Lung microvascular endothelial cell (primary cell): ENCODE measurements around the gene ZNF492. TPM values are rescaled to one million over a fixed set of nuclear protein-coding genes. Genes with fewer than 3 reads are reported as not detected.

Source experiments
- DNase-seq, 2 donors: peaks; one replicate each; pipeline versions ENCODE4 v3.0.0 to v3.0.0-alpha.2; 2010; ENCODE audit warnings: low read depth in 2 of 2
- total RNA-seq: library from RNA; depleted of rRNA; stranded (reverse); fragments of >200 nt; gene quantifications from 2 replicates; pipeline ENCODE4 v1.2.1, GENCODE V29; 2014

ZNF492 gene
- total RNA-seq = 0.22 and 0.60 TPM in 2 replicates

DNA sequence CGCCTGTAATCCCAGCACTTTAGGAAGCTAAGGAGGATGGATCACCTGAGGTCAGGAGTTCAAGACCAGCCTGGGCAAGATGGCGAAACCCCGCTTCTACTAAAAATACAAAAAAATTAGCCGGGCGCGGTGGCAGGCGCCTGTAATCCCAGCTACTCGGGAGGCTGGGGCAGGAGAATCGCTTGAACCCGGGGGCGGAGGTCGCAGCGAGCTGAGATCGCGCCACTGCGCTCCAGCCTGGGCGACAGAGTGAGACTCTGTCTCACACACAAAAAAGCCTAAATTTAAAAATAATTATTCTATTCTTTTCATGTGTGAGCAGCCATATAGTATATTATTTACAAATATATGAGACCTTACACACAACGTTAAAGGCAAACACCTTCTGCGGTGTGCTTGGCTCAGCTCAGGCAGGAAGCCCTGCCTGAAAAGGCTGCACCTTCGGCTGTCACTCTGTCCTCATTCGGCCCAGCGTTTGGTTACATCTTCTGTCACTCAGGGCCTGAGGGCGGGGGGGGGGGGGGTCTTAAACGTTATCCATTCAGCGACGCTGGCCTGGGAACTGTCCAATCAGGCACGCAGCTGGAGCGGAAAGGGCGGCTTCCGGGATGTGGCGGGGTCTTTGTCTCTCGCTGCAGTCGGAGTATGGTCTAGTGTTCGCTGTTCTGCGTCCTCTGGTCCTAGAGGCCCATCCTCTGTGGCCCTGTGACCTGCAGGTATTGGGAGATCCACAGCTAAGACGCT lies at the start of gene ZNF492:
TSS of gene ZNF492 (plus strand) at position 619 of the 744 bp plus-strand sequence. CDS start 19,076 bp downstream, outside the sequence.
- peak; percentile 44 to 60 for DNase-seq

DNA sequence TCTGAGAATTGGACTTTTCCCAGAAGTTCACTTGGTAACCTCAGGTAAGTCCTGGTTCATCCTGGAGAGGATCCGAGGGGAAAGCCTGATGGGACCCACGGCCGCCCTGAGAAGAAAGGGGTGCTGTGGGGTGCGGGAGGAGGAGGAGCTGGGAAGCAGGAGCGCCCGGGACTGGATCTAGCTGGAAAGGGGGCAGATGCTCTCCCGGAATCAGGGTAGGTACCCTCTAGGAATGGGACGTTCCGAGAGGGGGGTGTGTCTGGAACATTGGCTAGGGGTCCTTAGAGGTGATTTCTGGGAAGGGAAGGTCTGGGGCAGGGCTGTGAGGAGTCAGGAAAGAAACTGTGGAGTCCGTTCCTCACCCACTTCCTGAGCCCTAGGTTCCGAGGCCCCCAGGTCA lies 38.7 kb upstream of the ZNF492 start:
- no peak for DNase-seq

- DNase-seq = no peak
These were observed 38.2 kb upstream of the ZNF492 start for GRCh38 chr19:22595918-22596341.

DNA sequence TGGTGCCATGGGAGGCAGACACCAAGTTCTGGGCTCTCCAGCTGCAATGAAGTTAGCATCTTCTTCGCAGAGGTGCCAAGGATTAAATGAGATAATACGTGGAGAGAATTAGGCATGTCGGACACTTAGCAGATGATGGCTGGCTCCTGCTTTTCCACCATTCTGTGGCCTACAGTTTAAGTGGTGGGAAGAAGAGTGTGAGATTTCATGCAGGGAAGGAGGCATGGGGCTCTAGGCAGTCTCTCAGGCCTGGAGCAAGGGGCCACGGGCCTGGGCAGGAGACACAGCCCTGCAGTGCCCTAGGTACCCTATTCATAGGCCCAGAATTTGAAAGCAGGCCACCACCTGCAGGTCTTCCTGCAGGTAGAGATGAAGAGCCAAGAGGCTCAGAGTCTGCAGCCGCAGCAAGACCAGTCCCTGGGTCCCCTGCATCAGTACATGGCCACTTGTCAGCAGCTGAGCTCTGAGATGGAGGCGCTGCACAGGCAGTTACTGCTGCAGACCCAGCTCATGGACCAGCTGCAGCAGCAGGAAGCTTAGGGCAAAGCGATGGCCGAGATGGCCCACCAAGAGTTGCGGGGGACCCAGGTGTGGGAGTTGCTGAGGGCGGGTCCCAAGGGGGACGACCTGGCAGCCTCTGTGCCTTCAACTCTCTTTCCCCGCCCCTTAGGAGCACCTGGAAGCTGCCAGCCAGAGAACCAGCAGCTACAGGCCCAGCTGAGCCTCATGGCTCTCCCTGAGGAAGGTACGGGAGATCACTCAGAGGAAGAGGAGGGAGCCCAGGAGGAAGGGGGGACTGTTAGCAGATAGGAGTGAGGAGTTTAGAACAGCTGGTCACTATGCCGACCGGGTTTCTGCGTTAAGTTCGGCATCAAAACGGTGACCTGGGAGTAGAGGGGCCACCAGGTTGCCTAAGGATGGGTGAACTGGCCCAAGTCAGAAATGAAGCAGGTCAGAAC lies 33.2 kb upstream of the ZNF492 start:
- DNase-seq = no peak

DNA sequence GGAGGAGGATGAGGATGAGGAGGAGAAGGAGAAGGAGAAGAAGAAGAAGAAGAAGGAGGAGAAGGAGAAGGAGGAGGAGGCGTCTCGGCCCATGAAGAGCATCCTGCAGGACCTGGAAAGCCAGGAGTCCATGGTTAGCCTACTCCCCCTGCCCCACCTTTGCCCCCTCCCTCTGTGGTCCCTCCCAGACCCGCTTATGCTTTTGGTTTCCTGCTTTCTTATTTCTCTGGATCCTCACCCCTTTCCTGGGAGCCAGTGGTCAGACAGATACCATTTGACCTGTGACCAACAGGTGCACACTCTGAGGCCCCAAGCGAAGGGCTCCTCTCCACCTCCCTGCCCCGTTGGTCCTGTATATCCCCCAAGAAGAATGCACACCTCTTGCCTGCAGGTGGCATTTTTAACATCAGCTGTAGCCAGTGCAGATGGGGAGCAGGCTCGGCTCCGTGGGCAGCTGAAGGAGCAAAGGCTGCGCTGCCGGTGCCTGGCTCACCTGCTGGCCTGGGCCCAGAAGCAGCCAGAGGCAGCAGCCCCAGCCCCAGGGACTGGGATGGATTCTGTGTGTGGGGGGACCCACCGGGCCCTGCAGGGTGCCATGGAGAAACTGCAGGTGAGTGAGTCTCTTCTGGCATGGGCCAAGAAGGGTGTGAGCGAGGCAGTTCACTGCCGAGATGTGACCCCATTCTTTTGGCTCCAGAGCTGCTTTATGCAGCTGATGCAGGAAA lies 32.1 kb upstream of the ZNF492 start:
- no peak for DNase-seq

GRCh38 chr19:22602631-22603272 lies 31.4 kb upstream of the ZNF492 start:
- no peak for DNase-seq

- DNase-seq = no peak
These were observed 30.3 kb upstream of the ZNF492 start for GRCh38 chr19:22603518-22604440.

DNA sequence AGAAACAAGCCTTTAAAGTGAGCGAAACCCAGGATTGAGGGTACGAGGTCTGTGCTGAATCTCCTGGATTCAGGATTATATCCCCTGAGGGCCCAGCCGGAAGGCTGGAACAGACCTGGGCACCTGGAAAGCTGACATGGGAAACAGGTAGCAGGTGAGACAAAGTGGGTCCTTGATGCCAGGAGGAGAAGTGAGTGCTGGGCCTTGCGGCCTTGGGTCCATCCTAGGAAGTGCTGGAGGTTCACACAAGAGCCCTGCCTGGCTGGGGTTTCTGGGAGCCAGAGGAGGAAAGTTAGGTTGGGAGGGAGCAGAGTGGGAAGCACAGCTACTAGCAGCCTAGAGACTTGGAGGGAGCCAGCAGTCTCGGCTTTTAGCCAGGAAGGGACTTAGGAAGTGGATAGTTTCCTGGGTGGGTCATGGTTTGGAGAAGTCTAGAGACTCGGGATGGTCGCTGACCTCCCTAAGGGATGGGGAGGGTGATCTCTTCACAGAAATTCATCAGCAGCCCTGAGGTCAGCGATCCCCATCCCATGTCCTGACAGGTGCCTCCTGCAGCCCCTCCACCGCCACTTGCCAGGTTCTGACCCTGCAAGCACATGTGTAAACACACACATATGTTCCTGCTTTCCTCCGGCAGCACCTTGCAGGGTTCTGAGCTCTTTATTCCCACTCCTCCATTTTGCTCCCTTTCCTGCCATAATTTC lies 29.4 kb upstream of the ZNF492 start:
- DNase-seq = no peak

DNA sequence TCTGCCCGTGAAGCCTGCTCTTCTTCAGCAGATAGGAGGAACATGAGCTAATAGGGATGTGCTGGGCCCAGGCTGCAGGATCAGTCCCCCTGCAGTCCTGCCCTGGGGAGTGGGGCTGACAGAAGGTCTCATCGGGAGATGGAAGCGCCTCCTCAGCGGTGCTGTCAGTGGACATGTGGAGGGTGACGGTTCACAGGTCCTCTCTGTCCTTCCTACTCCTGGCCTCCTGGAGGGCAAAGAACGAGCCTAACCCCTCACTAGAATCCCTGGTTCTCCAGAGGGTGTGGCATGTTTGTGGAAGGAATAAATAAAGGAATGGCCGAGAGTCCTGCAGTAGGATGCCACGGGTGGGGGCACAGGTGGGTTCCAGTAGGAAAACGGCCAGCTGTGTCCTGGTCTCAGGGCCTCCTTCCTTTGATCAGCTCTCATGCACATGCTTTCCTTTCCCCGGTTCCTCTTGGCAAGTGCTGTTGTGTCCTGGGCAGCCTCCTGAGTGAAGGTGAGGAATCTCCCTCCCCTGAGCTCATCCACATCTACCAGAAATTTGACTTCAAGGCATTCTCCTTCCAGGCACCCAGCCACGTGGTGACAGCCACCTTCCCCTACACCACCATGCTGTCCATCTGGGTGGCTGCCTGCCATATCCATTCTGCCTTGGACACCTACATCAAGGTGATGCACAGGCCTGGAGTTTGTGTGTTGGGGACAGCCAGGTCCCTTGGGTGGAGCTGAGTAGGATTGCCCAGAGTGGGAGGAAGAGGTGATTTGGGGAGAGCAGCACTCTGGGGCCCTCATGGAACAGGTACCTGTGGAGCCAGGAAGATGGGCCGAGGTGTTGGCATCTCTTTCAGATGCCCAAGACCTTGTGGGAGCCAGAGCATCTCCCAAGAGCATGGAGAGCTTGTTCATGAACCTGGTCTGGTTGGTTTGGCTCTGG lies 28.6 kb upstream of the ZNF492 start:
- no peak for DNase-seq

DNA sequence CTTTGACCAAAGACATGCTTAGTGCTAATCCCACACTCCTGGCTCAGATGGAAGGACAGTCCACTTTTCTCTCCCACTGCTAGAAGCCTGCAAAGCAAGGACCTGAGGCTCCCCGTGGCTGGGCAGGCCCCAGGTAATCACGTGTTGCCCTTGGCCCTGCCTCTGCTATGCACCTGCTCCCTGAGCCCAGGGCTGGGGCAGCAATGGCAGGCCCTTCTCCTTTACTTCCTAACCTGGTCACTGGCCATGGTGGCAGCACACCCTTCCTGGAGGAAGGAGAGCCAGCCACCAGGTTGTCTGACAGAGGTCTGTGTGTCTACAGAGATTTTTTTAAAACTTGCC lies 27.9 kb upstream of the ZNF492 start:
- no peak for DNase-seq

DNA sequence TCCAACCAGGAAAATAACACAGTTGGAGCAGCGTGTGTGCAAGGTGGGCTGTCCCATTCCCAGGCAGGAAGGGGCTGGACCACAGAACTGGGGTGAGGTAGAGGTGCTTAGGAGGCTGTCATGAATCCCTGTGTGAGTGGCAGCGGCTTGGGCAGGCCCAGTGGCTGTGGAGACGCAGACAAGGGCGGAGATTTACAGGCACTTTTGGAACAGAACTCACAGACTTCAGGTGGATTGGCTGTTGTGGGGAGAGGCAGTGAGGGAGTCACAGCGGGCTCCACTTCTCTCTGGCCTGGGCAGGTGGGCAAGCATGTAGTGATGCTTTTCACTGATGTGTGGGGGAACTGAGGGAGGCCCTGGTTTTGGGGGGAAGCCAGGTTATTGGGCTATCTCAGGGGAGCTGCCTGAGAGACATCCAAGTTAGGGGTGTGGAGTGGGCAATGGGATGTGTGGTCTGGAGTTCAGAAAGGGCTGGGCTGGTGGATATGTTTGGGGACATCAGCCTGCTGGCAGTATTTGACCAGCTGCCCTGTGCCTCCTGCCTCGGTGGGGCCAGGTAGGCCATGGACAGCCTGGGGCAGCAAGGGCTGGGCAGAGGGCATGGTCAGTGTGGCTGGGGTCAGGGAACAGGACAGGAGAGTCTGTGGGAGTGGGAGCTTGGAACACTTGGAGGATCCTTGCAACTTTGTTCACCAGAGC lies 27.0 kb upstream of the ZNF492 start:
- DNase-seq = no peak

DNA sequence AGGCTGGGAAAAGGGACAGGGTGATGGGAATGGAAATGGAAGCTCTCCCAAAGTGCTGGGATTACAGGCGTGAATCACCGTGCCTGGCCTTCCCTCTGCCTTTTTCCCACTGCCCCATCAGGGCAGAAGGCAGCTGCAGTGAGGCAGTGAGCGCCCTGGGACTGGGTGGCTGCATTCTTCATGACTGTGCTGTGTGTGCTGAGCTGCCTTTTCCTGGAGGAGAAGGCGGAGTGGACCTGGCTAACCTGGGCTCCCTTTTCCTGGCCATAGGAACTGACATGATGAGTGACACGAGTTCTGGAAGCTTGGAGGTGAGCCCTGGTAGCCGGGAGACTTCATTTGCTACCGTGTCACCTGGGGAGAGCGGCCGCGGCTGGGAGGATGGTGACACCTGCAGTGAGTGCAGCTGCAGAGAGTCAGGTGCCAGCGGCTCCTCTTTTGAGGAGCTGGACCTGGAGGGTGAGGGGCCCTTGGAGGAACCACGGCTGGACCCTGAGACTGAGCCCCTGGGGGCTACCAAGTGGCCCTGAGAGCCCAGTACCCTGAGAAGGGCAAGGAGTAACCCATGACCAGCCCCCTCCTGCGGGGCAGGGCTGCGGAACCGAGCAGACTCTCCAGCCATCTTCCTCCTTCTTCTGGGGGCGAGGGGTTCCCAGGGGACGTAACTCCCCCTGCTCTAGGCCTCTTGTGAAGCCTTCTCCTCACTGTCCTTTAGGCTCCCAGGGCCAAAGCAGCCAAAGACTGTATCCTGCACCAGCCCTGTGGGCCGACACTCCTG lies 26.3 kb upstream of the ZNF492 start:
- no peak for DNase-seq

- no peak for DNase-seq
These were observed 25.7 kb upstream of the ZNF492 start for GRCh38 chr19:22608441-22608840.

DNA sequence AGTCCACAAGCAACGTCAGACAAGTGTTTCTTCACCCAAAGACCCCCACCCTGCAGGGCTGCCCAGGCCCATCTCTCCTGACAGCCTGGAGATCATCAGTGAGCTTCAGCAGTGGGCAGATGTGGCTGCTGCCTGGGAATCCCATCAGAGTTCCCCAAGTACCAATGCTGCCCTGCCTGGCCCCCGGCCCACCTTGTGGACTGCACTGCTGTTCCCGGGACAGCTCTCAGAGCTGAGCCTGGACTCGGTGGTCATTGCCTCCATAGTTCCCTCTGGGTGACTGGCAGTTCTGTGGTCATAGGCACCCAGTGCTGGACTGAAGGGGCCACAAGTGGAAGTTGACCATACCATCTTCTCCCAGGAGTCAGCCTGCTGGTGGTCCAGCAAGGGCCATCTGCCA lies 24.5 kb upstream of the ZNF492 start:
- DNase-seq = no peak

- DNase-seq = no peak
These were observed 24.0 kb upstream of the ZNF492 start for GRCh38 chr19:22610121-22610520.

DNA sequence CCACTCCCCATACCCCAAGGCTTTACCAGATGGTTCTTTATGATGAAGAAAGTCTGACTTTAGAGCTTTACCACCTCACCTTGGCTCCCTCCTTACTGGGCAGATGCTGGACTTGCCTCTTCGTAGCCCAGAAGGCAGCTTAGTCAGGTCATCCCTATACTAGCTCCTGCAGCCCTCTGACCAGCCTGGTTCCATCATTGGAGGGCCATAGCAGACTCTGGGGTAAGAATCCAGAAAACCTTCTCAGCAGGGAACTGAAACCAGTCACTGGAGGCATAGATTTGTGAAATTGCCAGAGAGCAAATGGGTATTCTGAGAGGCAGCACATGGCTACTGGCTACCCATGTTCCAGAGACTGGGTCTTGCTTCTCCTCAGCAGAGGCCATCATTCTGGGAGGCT lies 21.8 kb upstream of the ZNF492 start:
- no peak for DNase-seq

- DNase-seq = no peak
These were observed 17.5 kb upstream of the ZNF492 start for GRCh38 chr19:22616659-22617058.
